Measurements from ENCODE around the gene SORT1. TPM values are rescaled to one million over a fixed set of nuclear protein-coding genes. Genes with fewer than 3 reads are reported as not detected.

Gene SORT1
- total RNA-seq, 4 donors from 2014 or later, result 37.0 to 69.6 (median 44.7) TPM

DNA sequence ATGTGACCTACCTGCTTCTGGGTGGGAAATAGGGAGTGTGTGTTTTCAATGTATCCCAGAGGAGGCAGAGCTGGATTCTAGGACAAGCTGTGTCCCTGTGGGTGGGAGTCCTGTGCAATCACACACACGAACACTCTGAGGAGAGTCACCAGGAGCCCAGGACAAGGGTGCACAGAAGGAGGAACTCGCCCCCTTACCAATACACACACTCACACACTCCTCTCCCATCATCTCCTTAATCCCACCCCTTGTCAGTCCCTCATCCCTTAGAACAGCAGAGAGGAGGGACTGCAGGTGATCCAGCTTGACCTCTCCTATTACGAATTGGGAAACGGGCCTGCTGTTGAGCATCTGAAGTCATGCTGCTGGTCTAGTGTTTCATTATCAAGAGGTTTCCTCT lies 82.4 kb downstream of the SORT1 start:
- H3K4me3 ChIP-seq, result no peak overlapping the region
- no peak for DNase-seq
- peaks cover 0 to 10% (median 0%) of the 10 kb centered on the region in 3 donors for H3K4me1 ChIP-seq
- intact Hi-C loops (cut with DNase I), result no loop called here
- H3K27ac ChIP-seq, result no peak overlapping the region
- no peaks in the 10 kb centered on the region for H3K9me3 ChIP-seq
- peaks cover 0 to 98% (median 10%) of the 10 kb centered on the region in 3 donors for H3K36me3 ChIP-seq
- H3K27me3 ChIP-seq, result no peaks in the 10 kb centered on the region
- TF ChIP-seq, protein P1, sequence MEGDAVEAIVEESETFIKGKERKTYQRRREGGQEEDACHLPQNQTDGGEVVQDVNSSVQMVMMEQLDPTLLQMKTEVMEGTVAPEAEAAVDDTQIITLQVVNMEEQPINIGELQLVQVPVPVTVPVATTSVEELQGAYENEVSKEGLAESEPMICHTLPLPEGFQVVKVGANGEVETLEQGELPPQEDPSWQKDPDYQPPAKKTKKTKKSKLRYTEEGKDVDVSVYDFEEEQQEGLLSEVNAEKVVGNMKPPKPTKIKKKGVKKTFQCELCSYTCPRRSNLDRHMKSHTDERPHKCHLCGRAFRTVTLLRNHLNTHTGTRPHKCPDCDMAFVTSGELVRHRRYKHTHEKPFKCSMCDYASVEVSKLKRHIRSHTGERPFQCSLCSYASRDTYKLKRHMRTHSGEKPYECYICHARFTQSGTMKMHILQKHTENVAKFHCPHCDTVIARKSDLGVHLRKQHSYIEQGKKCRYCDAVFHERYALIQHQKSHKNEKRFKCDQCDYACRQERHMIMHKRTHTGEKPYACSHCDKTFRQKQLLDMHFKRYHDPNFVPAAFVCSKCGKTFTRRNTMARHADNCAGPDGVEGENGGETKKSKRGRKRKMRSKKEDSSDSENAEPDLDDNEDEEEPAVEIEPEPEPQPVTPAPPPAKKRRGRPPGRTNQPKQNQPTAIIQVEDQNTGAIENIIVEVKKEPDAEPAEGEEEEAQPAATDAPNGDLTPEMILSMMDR (IDR thresholded peaks at IDR 0.05), result no peak
- TF ChIP-seq POLR2A (IDR thresholded peaks at IDR 0.05), result no peak
- 82 to 87% methylated on average over 4 of the region's 4 CpGs for WGBS, 2 donors

DNA sequence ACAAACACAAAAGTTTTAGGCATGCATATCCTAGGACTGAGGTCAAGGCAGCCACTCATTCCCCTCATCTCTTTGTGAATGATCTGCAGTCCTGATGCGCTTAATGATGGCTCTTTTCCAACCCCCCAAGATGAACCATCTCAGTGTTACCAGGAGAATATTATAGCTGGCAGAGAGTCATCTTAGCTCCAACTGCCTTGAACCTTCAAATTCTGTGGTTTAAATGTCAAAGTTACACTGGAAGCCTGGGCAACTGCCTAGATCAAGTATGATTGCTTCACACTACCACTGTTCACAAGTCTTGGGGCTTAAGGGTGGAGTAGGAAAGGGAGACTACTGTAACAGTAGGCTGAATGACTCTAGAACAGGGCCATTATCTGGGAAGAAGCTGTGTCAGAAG lies 82.9 kb downstream of the SORT1 start:
- 88 to 100% methylated on average over 1 of the region's 1 CpG for WGBS, 2 donors
- TF ChIP-seq, protein P1 (IDR thresholded peaks at IDR 0.05), result no peak
- no peak for TF ChIP-seq POLR2A (IDR thresholded peaks at IDR 0.05)
- Histone ChIP-seq H3K4me1 (peaks cover 0 to 10% (median 0%) of the 10 kb centered on the region in 3 donors), H3K27ac (no peak overlapping the region), H3K36me3 (peaks cover 0 to 93% (median 10%) of the 10 kb centered on the region in 3 donors), H3K27me3 (no peaks in the 10 kb centered on the region), H3K4me3 (no peak overlapping the region), H3K9me3 (no peaks in the 10 kb centered on the region)
- intact Hi-C loops (cut with DNase I), result no loop called here
- DNase-seq, result no peak

DNA sequence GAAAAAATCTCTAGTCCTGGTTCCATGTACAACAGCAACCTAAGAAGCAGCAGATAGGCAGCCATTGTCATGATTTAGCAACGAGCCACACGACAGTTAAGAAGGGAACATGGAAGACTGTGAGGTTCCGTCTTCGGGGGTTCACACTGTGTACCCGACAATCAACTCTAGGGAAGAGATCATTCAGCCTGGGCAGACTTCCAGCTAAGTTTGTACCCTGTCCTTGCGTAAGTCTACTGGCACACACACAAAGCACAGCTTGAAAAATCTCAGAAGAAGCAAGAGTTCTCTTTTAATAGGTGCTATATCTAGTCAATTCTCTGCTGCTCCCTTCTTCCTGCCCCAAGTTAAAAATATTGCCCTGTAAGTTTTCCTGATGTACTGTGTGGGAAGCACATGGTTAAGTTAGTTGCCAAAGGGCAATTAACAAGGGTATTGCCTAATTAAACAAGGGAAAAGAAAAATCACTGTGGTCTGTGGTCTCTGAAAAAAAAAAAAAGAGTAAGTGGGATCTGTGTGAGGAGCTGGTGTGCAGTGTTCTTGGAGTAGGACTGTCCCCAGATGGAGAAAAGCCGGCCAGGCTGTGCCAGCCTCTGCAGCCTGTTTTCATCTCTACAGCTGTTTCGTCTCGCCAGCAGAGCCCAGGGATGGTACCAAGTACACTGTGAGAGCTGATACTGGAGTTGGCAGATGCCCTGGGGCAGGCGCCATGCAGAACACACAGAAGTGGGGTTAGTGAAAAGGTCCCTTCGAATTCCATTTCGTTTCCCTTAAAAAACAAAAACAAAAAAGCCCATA lies 84.5 kb downstream of the SORT1 start:
- H3K27ac ChIP-seq, result peak overlapping the region in 3 of 4 donors; percentile 7 to 26 (median 16)
- H3K27me3 ChIP-seq, result no peaks in the 10 kb centered on the region
- TF ChIP-seq POLR2A (IDR thresholded peaks at IDR 0.05), result no peak
- TF ChIP-seq, protein P1 (IDR thresholded peaks at IDR 0.05), result no peak
- 59 to 63% methylated on average over 12 of the region's 12 CpGs for WGBS, 2 donors
- peaks cover 0 to 10% (median 0%) of the 10 kb centered on the region in 3 donors for H3K4me1 ChIP-seq
- DNase-seq, result no peak
- H3K36me3 ChIP-seq, result peaks cover 0 to 77% (median 10%) of the 10 kb centered on the region in 3 donors
- no peaks in the 10 kb centered on the region for H3K9me3 ChIP-seq
- H3K4me3 ChIP-seq, result no peak overlapping the region
- intact Hi-C loops (cut with DNase I), result no loop called here

DNA sequence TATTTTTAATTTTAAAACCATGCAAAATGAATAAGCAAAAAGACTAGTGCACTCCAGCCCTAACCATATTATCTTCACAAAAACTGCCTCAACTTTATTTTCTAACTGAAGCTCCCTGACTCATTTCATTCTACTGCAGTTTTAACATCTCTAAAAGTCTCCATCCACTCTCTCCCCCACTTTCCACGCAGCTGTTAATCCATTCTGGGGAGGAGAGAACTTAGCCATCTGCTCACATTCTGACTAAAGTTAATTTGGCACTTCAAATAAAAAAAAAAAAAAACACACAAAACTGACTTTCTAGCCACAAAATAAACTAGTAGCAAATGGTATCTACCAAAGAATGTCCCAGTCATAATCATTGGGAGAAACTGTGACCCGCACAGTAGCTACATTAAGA lies 85.5 kb downstream of the SORT1 start:
- no peak for DNase-seq
- H3K27ac ChIP-seq, result no peak overlapping the region
- 84 to 90% methylated on average over 2 of the region's 2 CpGs for WGBS, 2 donors
- TF ChIP-seq POLR2A (IDR thresholded peaks at IDR 0.05), result no peak
- TF ChIP-seq, protein P1 (IDR thresholded peaks at IDR 0.05), result no peak
- H3K9me3 ChIP-seq, result no peaks in the 10 kb centered on the region
- H3K36me3 ChIP-seq, result peaks cover 0 to 68% (median 5%) of the 10 kb centered on the region in 3 donors
- peaks cover 0 to 17% (median 0%) of the 10 kb centered on the region in 3 donors for H3K4me1 ChIP-seq
- H3K4me3 ChIP-seq, result no peak overlapping the region
- intact Hi-C loops (cut with DNase I), result no loop called here
- no peaks in the 10 kb centered on the region for H3K27me3 ChIP-seq

DNA sequence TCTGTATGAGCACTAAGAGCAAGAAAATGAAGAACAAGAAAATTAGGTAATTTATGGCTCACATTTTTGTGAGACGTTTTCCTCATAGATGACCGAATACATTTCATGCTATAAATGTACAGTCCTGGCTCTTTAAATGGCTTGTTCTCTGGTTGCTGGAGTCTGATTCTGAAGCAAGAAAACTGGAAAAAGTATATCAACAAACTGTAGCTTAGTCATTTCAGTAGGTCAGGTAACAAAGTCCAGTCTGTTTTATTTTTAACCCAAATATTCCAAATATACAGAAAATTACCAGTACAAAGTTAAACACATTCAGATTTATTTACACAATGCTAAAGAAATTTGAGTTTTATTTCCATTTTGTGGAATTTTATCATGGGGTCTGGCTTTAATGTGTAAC lies 88.4 kb downstream of the SORT1 start:
- WGBS, 2 donors, result 70 to 76% methylated on average over 2 of the region's 2 CpGs
- peaks cover 0 to 40% (median 0%) of the 10 kb centered on the region in 3 donors for H3K36me3 ChIP-seq
- no peak overlapping the region for H3K4me3 ChIP-seq
- H3K27me3 ChIP-seq, result no peaks in the 10 kb centered on the region
- H3K9me3 ChIP-seq, result no peaks in the 10 kb centered on the region
- intact Hi-C loops (cut with DNase I), result no loop called here
- H3K4me1 ChIP-seq, result peaks cover 0 to 42% (median 6%) of the 10 kb centered on the region in 3 donors
- peak overlapping the region in 1 of 4 donors; percentile 76 for H3K27ac ChIP-seq
- no peak for TF ChIP-seq POLR2A (IDR thresholded peaks at IDR 0.05)
- TF ChIP-seq, protein P1 (IDR thresholded peaks at IDR 0.05), result no peak
- no peak for DNase-seq
